Astrocyte of the cerebellum (primary cell): Measurements from ENCODE around the gene KRABD2.

Experiments
- DNase-seq: peaks from one replicate; pipeline ENCODE4 v3.0.0-alpha.2; 2011; ENCODE audit warnings: low read depth
- H3K4me3 ChIP-seq: 2 replicates; pipeline ENCODE4 v1.5.1; 2011; ENCODE audit warnings: mild to moderate bottlenecking, low read depth, low read length, moderate library complexity
- CTCF ChIP-seq: IDR thresholded peaks from 2 replicates; pipeline ENCODE4 v1.5.1; 2012; ENCODE audit warnings: low read length, low read depth, moderate library complexity, mild to moderate bottlenecking; ENCODE audit errors: missing control alignments
- in situ Hi-C: cut with HindIII; loops from 2 replicates; pipeline ENCODE4 v1.10.0; 2017; ENCODE audit warnings: low sequenced_read_pairs

KRABD2 gene

GRCh38 chr17:8376271-8377067 is at the start of gene KRABD2:
Gene KRABD2 (minus strand): TSS chr17:8376704.
- H3K4me3 ChIP-seq: peak within 1 kb of the TSS; percentile 87
- peak; percentile 69 for TF ChIP-seq CTCF
- DNase-seq: no peak
- in situ Hi-C loops: loop anchor here (5.0 kb wide), 1 partner anchor 59 kb away; no protein-coding TSS in a partner anchor

GRCh38 chr17:8421571-8421970 is 45.1 kb upstream of the KRABD2 start:
- DNase-seq: no peak
- H3K4me3 ChIP-seq: no peak overlapping the region
- in situ Hi-C loops: loop anchor here (25.0 kb wide), 1 partner anchor 341 kb away; the partner anchor contains the start of gene SPDYE4
- no peak for TF ChIP-seq CTCF

GRCh38 chr17:8420041-8420934 is 43.8 kb upstream of the KRABD2 start:
- TF ChIP-seq CTCF: no peak
- H3K4me3 ChIP-seq: no peak overlapping the region
- in situ Hi-C loops: loop anchor here (25.0 kb wide), 1 partner anchor 342 kb away; the partner anchor contains the start of gene SPDYE4
- peak; percentile 19 for DNase-seq

- DNase-seq: no peak
- in situ Hi-C loops: loop anchor here (25.0 kb wide), 1 partner anchor 343 kb away; the partner anchor contains the start of gene SPDYE4
- no peak for TF ChIP-seq CTCF
- no peak overlapping the region for H3K4me3 ChIP-seq
Observed at GRCh38 chr17:8419305-8419704, 42.8 kb upstream of the KRABD2 start.

GRCh38 chr17:8418471-8418870 is 42.0 kb upstream of the KRABD2 start:
- no peak for DNase-seq
- in situ Hi-C loops: loop anchor here (25.0 kb wide), 1 partner anchor 344 kb away; the partner anchor contains the start of gene SPDYE4
- no peak for TF ChIP-seq CTCF
- no peak overlapping the region for H3K4me3 ChIP-seq

- in situ Hi-C loops: loop anchor here (25.0 kb wide), 1 partner anchor 344 kb away; the partner anchor contains the start of gene SPDYE4
- DNase-seq: no peak
- H3K4me3 ChIP-seq: no peak overlapping the region
- TF ChIP-seq CTCF: no peak
Observed at GRCh38 chr17:8417806-8418205, 41.3 kb upstream of the KRABD2 start.
